GM12878 (cell line): ENCODE measurements around the gene ING1. TPM values are rescaled to one million over a fixed set of nuclear protein-coding genes. Genes with fewer than 3 reads are reported as not detected.
A peak's percentile ranks its signal among the peaks of the same experiment; 100 is the strongest.

Experiments used
- ATF2 ChIP-seq: IDR thresholded peaks from 2 replicates; pipeline ENCODE4 v1.6.1; 2012; ENCODE audit warnings: low read length, inconsistent platforms
- CEBPZ ChIP-seq: fragments of 150-350 bp; IDR thresholded peaks from 2 replicates; pipeline ENCODE4 v1.6.1; 2016; ENCODE audit warnings: low read depth, low read length
- CHD2 ChIP-seq: IDR thresholded peaks from 2 replicates; pipeline ENCODE4 v1.6.1; 2011; ENCODE audit warnings: low read depth, low read length, improper control_type of control experiment, borderline replicate concordance
- DPF2 ChIP-seq: fragments of 450-650 bp; IDR thresholded peaks from 2 replicates; pipeline ENCODE4 v1.6.1; 2017; ENCODE audit warnings: mild to moderate bottlenecking
- FOS ChIP-seq: IDR thresholded peaks from 3 replicates; pipeline ENCODE4 v1.6.1; 2011; ENCODE audit warnings: borderline replicate concordance; ENCODE audit not compliant: insufficient read length; ENCODE audit errors: extremely low read depth
- FOXM1 ChIP-seq: IDR thresholded peaks from 2 replicates; pipeline ENCODE4 v1.6.1; 2012; ENCODE audit warnings: low read depth, mild to moderate bottlenecking, inconsistent platforms, low read length, moderate library complexity
- HDAC6 ChIP-seq: fragments of 200-600 bp; sonication (generic); IDR thresholded peaks from one replicate; pipeline ENCODE4 v1.8.0; 2017; ENCODE audit warnings: antibody characterized with exemption; ENCODE audit not compliant: unreplicated experiment
- IKZF2 ChIP-seq, 2 experiments: fragments of 450-650 bp; IDR thresholded peaks; 2 replicates each; pipeline ENCODE4 v1.6.1; 2017; ENCODE audit warnings: mild to moderate bottlenecking in 2 of 2, moderate library complexity in 2 of 2
- MAX ChIP-seq: IDR thresholded peaks from 2 replicates; pipeline ENCODE4 v1.6.1; 2012; ENCODE audit warnings: low read depth, low read length, improper control_type of control experiment
- PBX3 ChIP-seq: IDR thresholded peaks from 2 replicates; pipeline ENCODE4 v1.6.1; 2011; ENCODE audit warnings: mild to moderate bottlenecking, low read depth, low read length, moderate library complexity; ENCODE audit not compliant: insufficient replicate concordance
- POLR2AphosphoS5 ChIP-seq: IDR thresholded peaks from 2 replicates; pipeline ENCODE4 v1.6.1; 2011; ENCODE audit warnings: mild to moderate bottlenecking, low read length, inconsistent platforms
- RELB ChIP-seq: fragments of 450-650 bp; IDR thresholded peaks from 2 replicates; pipeline ENCODE4 v1.6.1; 2017; ENCODE audit warnings: low read depth, mild to moderate bottlenecking, moderate library complexity
- RUNX3 ChIP-seq: IDR thresholded peaks from 2 replicates; pipeline ENCODE4 v1.6.1; 2012; ENCODE audit warnings: low read length, inconsistent platforms
- SMAD1 ChIP-seq: fragments of 450-650 bp; IDR thresholded peaks from 2 replicates; pipeline ENCODE4 v1.6.1; 2018; ENCODE audit warnings: mild to moderate bottlenecking, low read depth; ENCODE audit not compliant: partially characterized antibody
- USF1 ChIP-seq: IDR thresholded peaks from 2 replicates; pipeline ENCODE4 v1.6.1; 2011; ENCODE audit warnings: borderline replicate concordance, low read depth, mild to moderate bottlenecking, moderate library complexity, mixed read lengths, low read length; ENCODE audit not compliant: insufficient read depth; ENCODE audit errors: extremely low read length
- ZNF687 ChIP-seq: fragments of 450-650 bp; IDR thresholded peaks from 2 replicates; pipeline ENCODE4 v1.6.1; 2017; ENCODE audit warnings: mild to moderate bottlenecking, moderate library complexity
- polyA plus RNA-seq, 11 experiments: library from polyadenylated mRNA; depleted of rRNA in 4 of 11; unstranded in 6 of 11; stranded (reverse) in 5 of 11; fragments of >200 nt; fragmentation: Nextera tagmentation in 4 of 11; fragmentation: Illumina TruSeq in 1 of 11; extraction: Ambion mirVana in 4 of 11; extraction: Trizol in 1 of 11; gene quantifications; 1 replicate in 1 of 11; 2 replicates in 10 of 11; pipeline versions ENCODE4 v1.2.1 to v1.2.3, GENCODE V29; 2011 to 2016; ENCODE audit warnings: inconsistent platforms in 2 of 11, missing spikeins in 2 of 11, low read depth in 1 of 11
- total RNA-seq, 4 experiments: library from RNA; depleted of rRNA in 3 of 4; stranded (reverse); fragments of >200 nt in 3 of 4; fragmentation: Illumina TruSeq in 1 of 4; extraction: Trizol in 1 of 4; gene quantifications; 2 replicates each; pipeline versions ENCODE4 v1.2.1 to v1.2.3, GENCODE V29; 2013 to 2021

Gene ING1
- total and polyA plus RNA-seq, 10 of the 15 experiments (the other 5 are each of a cell fraction or from before 2014, with no cell fraction given) = 1.3 to 20.4 (median 13.1) TPM

- TF ChIP-seq ATF2 = peak; percentile 31; the same call in 1 of the 2 replicates
- TF ChIP-seq SMAD1 = no peak
- 0 out of 2 replicates have a peak, but pooled peaks have one; percentile 27 for TF ChIP-seq CHD2
- TF ChIP-seq RELB = 0 out of 2 replicates have a peak, but pooled peaks have one; percentile 19
- no peak for TF ChIP-seq CEBPZ
- peak; percentile 58 for TF ChIP-seq RUNX3
- TF ChIP-seq MAX = 0 out of 2 replicates have a peak, but pooled peaks have one; percentile 44
- TF ChIP-seq USF1 = no peak
- TF ChIP-seq HDAC6 = no peak
- TF ChIP-seq FOXM1 = no peak
- no peak for TF ChIP-seq PBX3
- TF ChIP-seq DPF2 = peak; percentile 30; the same call in 1 of the 2 replicates
- TF ChIP-seq IKZF2 (IDR thresholded peaks at IDR 0.05) = peak in 1 of 2 experiments; percentile 22; a peak in 1 of 4 replicates
- TF ChIP-seq FOS = no peak
- no peak for TF ChIP-seq POLR2AphosphoS5
- TF ChIP-seq ZNF687 = no peak
Measured at GRCh38 chr13:110726726-110727125, 13.2 kb downstream of the ING1 start (continued).
